ENCODE results near the gene VSNL1.

The VSNL1 gene

GRCh38 chr2:17690776-17691175 is 150.3 kb downstream of the VSNL1 start:
- DNase-seq (ENCODE audit: low read depth, low spot score) = no peak

Data from activated CD4-positive, CD25-positive, alpha-beta regulatory T cell treated with anti-CD3 and anti-CD28 coated beads, Interleukin-2, amount 50 U/mL, for 16 hours (primary cell).